ENCODE data around the gene ZACN.

Gene ZACN

GRCh38 chr17:76103274-76104139 lies 24.5 kb downstream of the ZACN start, which contains the start of gene EXOC7:
EXOC7 (minus strand) TSS chr17:76103787; CDS start chr17:76103692, 95 bp downstream.
- DNase-seq (ENCODE audit: low read depth in 2 of 2): peak; percentile 90

GRCh38 chr17:76104140-76104895 lies 25.3 kb downstream of the ZACN start:
- no peak for DNase-seq (ENCODE audit: low read depth in 2 of 2)

- no peak for DNase-seq (ENCODE audit: low read depth in 2 of 2)
Observed at GRCh38 chr17:76104896-76105231, 25.9 kb downstream of the ZACN start.

GRCh38 chr17:76106703-76107102 lies 27.7 kb downstream of the ZACN start:
- DNase-seq (ENCODE audit: low read depth in 2 of 2): no peak

- no peak for DNase-seq (ENCODE audit: low read depth in 2 of 2)
Observed at GRCh38 chr17:76107509-76107908, 28.5 kb downstream of the ZACN start.

GRCh38 chr17:76111956-76112355 lies 33.0 kb downstream of the ZACN start:
- DNase-seq (ENCODE audit: low read depth in 2 of 2): no peak

- no peak for DNase-seq (ENCODE audit: low read depth in 2 of 2)
Observed at GRCh38 chr17:76115138-76115754, 36.3 kb downstream of the ZACN start.

- DNase-seq (ENCODE audit: low read depth in 2 of 2): no peak
Observed at GRCh38 chr17:76119409-76120371, 40.7 kb downstream of the ZACN start.

- no peak for DNase-seq (ENCODE audit: low read depth in 2 of 2)
Observed at GRCh38 chr17:76120658-76121008, 41.7 kb downstream of the ZACN start.

- DNase-seq (ENCODE audit: low read depth in 2 of 2): peak in 1 of 2 donors; percentile 34
Observed at GRCh38 chr17:76121932-76122430, 43.0 kb downstream of the ZACN start.

GRCh38 chr17:76122431-76123190 lies 43.6 kb downstream of the ZACN start:
- DNase-seq (ENCODE audit: low read depth in 2 of 2): no peak

- no peak for DNase-seq (ENCODE audit: low read depth in 2 of 2)
Observed at GRCh38 chr17:76123191-76123499, 44.2 kb downstream of the ZACN start.

- DNase-seq (ENCODE audit: low read depth in 2 of 2): no peak
Observed at GRCh38 chr17:76123749-76124581, 45.0 kb downstream of the ZACN start.

- no peak for DNase-seq (ENCODE audit: low read depth in 2 of 2)
Observed at GRCh38 chr17:76124582-76125390, 45.8 kb downstream of the ZACN start.

- DNase-seq (ENCODE audit: low read depth in 2 of 2): no peak
Observed at GRCh38 chr17:76125391-76125675, 46.4 kb downstream of the ZACN start.

GRCh38 chr17:76125922-76126321 lies 46.9 kb downstream of the ZACN start:
- no peak for DNase-seq (ENCODE audit: low read depth in 2 of 2)

GRCh38 chr17:76130473-76130872 lies 51.5 kb downstream of the ZACN start:
- no peak for DNase-seq (ENCODE audit: low read depth in 2 of 2)

- no peak for DNase-seq (ENCODE audit: low read depth in 2 of 2)
Observed at GRCh38 chr17:76131051-76131691, 52.2 kb downstream of the ZACN start.
